Measurements from ENCODE around the gene ACTN3. TPM values are rescaled to one million over a fixed set of nuclear protein-coding genes. Genes with fewer than 3 reads are reported as not detected.
"Not testable (repeated sequence)": the region's sequence is repeated elsewhere in the genome, so short reads cannot be mapped to it uniquely, and the experiment has no call there.

ACTN3 gene
- total RNA-seq, 1 experiment from 2014 or later, result not detected

GRCh38 chr11:66544952-66545351 is 1.8 kb upstream of the ACTN3 start:
- DNase-seq (ENCODE audit: low spot score), result not testable (repeated sequence)

GRCh38 chr11:66545701-66546367 is 869 bp upstream of the ACTN3 start, which contains the start of gene ZDHHC24:
Gene ZDHHC24 (minus strand): TSS chr11:66546048. CDS start chr11:66546003, 45 bp downstream.
- DNase-seq (ENCODE audit: low spot score), result peak; percentile 95

- no peak for DNase-seq (ENCODE audit: low spot score)
These were observed 411 bp downstream of the ACTN3 start for GRCh38 chr11:66546966-66547661.

GRCh38 chr11:66547662-66548009 is 933 bp downstream of the ACTN3 start:
- no peak for DNase-seq (ENCODE audit: low spot score)

GRCh38 chr11:66548041-66548440 is 1.3 kb downstream of the ACTN3 start:
- DNase-seq (ENCODE audit: low spot score), result no peak

GRCh38 chr11:66548774-66549630 is 2.3 kb downstream of the ACTN3 start:
- no peak for DNase-seq (ENCODE audit: low spot score)

- DNase-seq (ENCODE audit: low spot score), result no peak
These were observed 3.0 kb downstream of the ACTN3 start for GRCh38 chr11:66549696-66550095.

GRCh38 chr11:66550887-66551286 is 4.2 kb downstream of the ACTN3 start:
- DNase-seq (ENCODE audit: low spot score), result no peak

GRCh38 chr11:66554602-66555001 is 7.9 kb downstream of the ACTN3 start:
- DNase-seq (ENCODE audit: low spot score), result no peak

- DNase-seq (ENCODE audit: low spot score), result no peak
These were observed 8.7 kb downstream of the ACTN3 start for GRCh38 chr11:66555416-66555815.

GRCh38 chr11:66556086-66556485 is 9.4 kb downstream of the ACTN3 start:
- no peak for DNase-seq (ENCODE audit: low spot score)

GRCh38 chr11:66557733-66558326 is 11.1 kb downstream of the ACTN3 start:
- DNase-seq (ENCODE audit: low spot score), result no peak

GRCh38 chr11:66559142-66559865 is 12.6 kb downstream of the ACTN3 start:
- no peak for DNase-seq (ENCODE audit: low spot score)

GRCh38 chr11:66559866-66560676 is 13.4 kb downstream of the ACTN3 start:
- peak; percentile 3 for DNase-seq (ENCODE audit: low spot score)

GRCh38 chr11:66561178-66561974 is 14.7 kb downstream of the ACTN3 start:
- DNase-seq (ENCODE audit: low spot score), result no peak

- peak; percentile 3 for DNase-seq (ENCODE audit: low spot score)
These were observed 15.2 kb downstream of the ACTN3 start for GRCh38 chr11:66561975-66562248.

GRCh38 chr11:66562275-66562674 is 15.6 kb downstream of the ACTN3 start:
- no peak for DNase-seq (ENCODE audit: low spot score)

GRCh38 chr11:66562907-66563583 is 16.3 kb downstream of the ACTN3 start:
- DNase-seq (ENCODE audit: low spot score), result no peak

GRCh38 chr11:66563832-66564231 is 17.1 kb downstream of the ACTN3 start:
- no peak for DNase-seq (ENCODE audit: low spot score)
